Measurements from ENCODE around the gene OR52I2. TPM values are rescaled to one million over a fixed set of nuclear protein-coding genes. Genes with fewer than 3 reads are reported as not detected.

Gene OR52I2
- polyA plus RNA-seq (2012; ENCODE audit: low read depth, missing spikeins), result not detected

GRCh38 chr11:4581443-4581842 lies at the start of gene OR52I2:
Gene OR52I2, plus strand, starts transcription at chr11:4581743.
- TF ChIP-seq SPI1 (IDR thresholded peaks at IDR 0.05; ENCODE audit: low read depth, low read length) (no peak), TAF1 (IDR thresholded peaks at IDR 0.05; ENCODE audit: low read depth, low read length) (no peak), POU2F2 (IDR thresholded peaks at IDR 0.05; ENCODE audit: low read depth, low read length) (no peak), POLR2A (IDR thresholded peaks at IDR 0.05; ENCODE audit: low read depth, low read length) (no peak), POLR2AphosphoS5 (IDR thresholded peaks at IDR 0.05; ENCODE audit: low read depth, low read length) (no peak), PAX5 (IDR thresholded peaks at IDR 0.05; ENCODE audit: insufficient read depth, low read length, severe bottlenecking) (no peak)
- FAIRE-seq (no peak), DNase-seq (ENCODE audit: insufficient read length, low spot score) (no peak)

GRCh38 chr11:4539603-4540219 lies 41.8 kb upstream of the OR52I2 start:
- DNase-seq (ENCODE audit: insufficient read length, low spot score), result peak; percentile 6
- FAIRE-seq, result peak; percentile 63
- TF ChIP-seq PAX5 (IDR thresholded peaks at IDR 0.05; ENCODE audit: insufficient read depth, low read length, severe bottlenecking) (no peak), TAF1 (IDR thresholded peaks at IDR 0.05; ENCODE audit: low read depth, low read length) (no peak), POLR2A (IDR thresholded peaks at IDR 0.05; ENCODE audit: low read depth, low read length) (no peak), SPI1 (IDR thresholded peaks at IDR 0.05; ENCODE audit: low read depth, low read length) (no peak)

- DNase-seq (ENCODE audit: insufficient read length, low spot score) (no peak), FAIRE-seq (no peak)
- no peak for TF ChIP-seq PAX5 (IDR thresholded peaks at IDR 0.05; ENCODE audit: insufficient read depth, low read length, severe bottlenecking)
- no peak for TF ChIP-seq POLR2A (IDR thresholded peaks at IDR 0.05; ENCODE audit: low read depth, low read length)
- TF ChIP-seq TAF1 (IDR thresholded peaks at IDR 0.05; ENCODE audit: low read depth, low read length), result no peak
- no peak for TF ChIP-seq POLR2AphosphoS5 (IDR thresholded peaks at IDR 0.05; ENCODE audit: low read depth, low read length)
- TF ChIP-seq POU2F2 (IDR thresholded peaks at IDR 0.05; ENCODE audit: low read depth, low read length), result no peak
- TF ChIP-seq SPI1 (IDR thresholded peaks at IDR 0.05; ENCODE audit: low read depth, low read length), result no peak
These were observed 40.5 kb upstream of the OR52I2 start for GRCh38 chr11:4541071-4541470.

GRCh38 chr11:4543561-4543960 lies 38.0 kb upstream of the OR52I2 start:
- FAIRE-seq, result no peak
- DNase-seq (ENCODE audit: insufficient read length, low spot score), result no peak
- TF ChIP-seq PAX5 (IDR thresholded peaks at IDR 0.05; ENCODE audit: insufficient read depth, low read length, severe bottlenecking) (no peak), TAF1 (IDR thresholded peaks at IDR 0.05; ENCODE audit: low read depth, low read length) (no peak), SPI1 (IDR thresholded peaks at IDR 0.05; ENCODE audit: low read depth, low read length) (no peak), POU2F2 (IDR thresholded peaks at IDR 0.05; ENCODE audit: low read depth, low read length) (no peak), POLR2AphosphoS5 (IDR thresholded peaks at IDR 0.05; ENCODE audit: low read depth, low read length) (no peak), POLR2A (IDR thresholded peaks at IDR 0.05; ENCODE audit: low read depth, low read length) (no peak)

GRCh38 chr11:4544891-4545290 lies 36.7 kb upstream of the OR52I2 start, which contains the start of gene OR52M1:
Gene OR52M1, plus strand, starts transcription at chr11:4545191. Its CDS starts 0 bp downstream, at chr11:4545191.
- TF ChIP-seq TAF1 (IDR thresholded peaks at IDR 0.05; ENCODE audit: low read depth, low read length), result no peak
- FAIRE-seq, result no peak
- no peak for DNase-seq (ENCODE audit: insufficient read length, low spot score)

- TF ChIP-seq POLR2A (IDR thresholded peaks at IDR 0.05; ENCODE audit: low read depth, low read length) (no peak), POU2F2 (IDR thresholded peaks at IDR 0.05; ENCODE audit: low read depth, low read length) (no peak), PAX5 (IDR thresholded peaks at IDR 0.05; ENCODE audit: insufficient read depth, low read length, severe bottlenecking) (no peak), SPI1 (IDR thresholded peaks at IDR 0.05; ENCODE audit: low read depth, low read length) (no peak), TAF1 (IDR thresholded peaks at IDR 0.05; ENCODE audit: low read depth, low read length) (no peak), POLR2AphosphoS5 (IDR thresholded peaks at IDR 0.05; ENCODE audit: low read depth, low read length) (no peak)
- FAIRE-seq, result no peak
- DNase-seq (ENCODE audit: insufficient read length, low spot score), result no peak
These were observed 34.7 kb upstream of the OR52I2 start for GRCh38 chr11:4546878-4547277.

GRCh38 chr11:4547416-4547815 lies 34.1 kb upstream of the OR52I2 start:
- DNase-seq (ENCODE audit: insufficient read length, low spot score) (no peak), FAIRE-seq (no peak)
- TF ChIP-seq POU2F2 (IDR thresholded peaks at IDR 0.05; ENCODE audit: low read depth, low read length), result no peak
- TF ChIP-seq POLR2A (IDR thresholded peaks at IDR 0.05; ENCODE audit: low read depth, low read length), result no peak
- TF ChIP-seq POLR2AphosphoS5 (IDR thresholded peaks at IDR 0.05; ENCODE audit: low read depth, low read length), result no peak
- TF ChIP-seq TAF1 (IDR thresholded peaks at IDR 0.05; ENCODE audit: low read depth, low read length), result no peak
- no peak for TF ChIP-seq PAX5 (IDR thresholded peaks at IDR 0.05; ENCODE audit: insufficient read depth, low read length, severe bottlenecking)
- no peak for TF ChIP-seq SPI1 (IDR thresholded peaks at IDR 0.05; ENCODE audit: low read depth, low read length)

- TF ChIP-seq POLR2A (IDR thresholded peaks at IDR 0.05; ENCODE audit: low read depth, low read length) (no peak), PAX5 (IDR thresholded peaks at IDR 0.05; ENCODE audit: insufficient read depth, low read length, severe bottlenecking) (no peak), TAF1 (IDR thresholded peaks at IDR 0.05; ENCODE audit: low read depth, low read length) (no peak), POLR2AphosphoS5 (IDR thresholded peaks at IDR 0.05; ENCODE audit: low read depth, low read length) (no peak), POU2F2 (IDR thresholded peaks at IDR 0.05; ENCODE audit: low read depth, low read length) (no peak), SPI1 (IDR thresholded peaks at IDR 0.05; ENCODE audit: low read depth, low read length) (no peak)
- no peak for DNase-seq (ENCODE audit: insufficient read length, low spot score)
These were observed 30.1 kb upstream of the OR52I2 start for GRCh38 chr11:4551346-4551979.

GRCh38 chr11:4559527-4560440 lies 21.8 kb upstream of the OR52I2 start:
- TF ChIP-seq SPI1 (IDR thresholded peaks at IDR 0.05; ENCODE audit: low read depth, low read length) (no peak), POLR2A (IDR thresholded peaks at IDR 0.05; ENCODE audit: low read depth, low read length) (no peak)
- no peak for FAIRE-seq

More at GRCh38 chr11:4551346-4551979, 30.1 kb upstream of the OR52I2 start:
- no peak for FAIRE-seq

More at GRCh38 chr11:4559527-4560440, 21.8 kb upstream of the OR52I2 start:
- DNase-seq (ENCODE audit: insufficient read length, low spot score), result no peak
